GM10248 (cell line): ENCODE measurements around the gene PTPRN2.

Source experiments
- CTCF ChIA-PET: fragments of 300-600 bp; sonication (Branson Sonifier 250); formaldehyde crosslinking; extraction: SDS; loops from one replicate; lab custom pipeline; 2021; ENCODE audit warnings: antibody characterized with exemption; lab: Yijun Ruan, JAX
- POLR2A ChIA-PET: fragments of 350-650 bp; sonication (Branson Sonifier 250); formaldehyde crosslinking; extraction: SDS; loops from one replicate; lab custom pipeline; 2020; ENCODE audit warnings: antibody characterized with exemption; lab: Yijun Ruan, JAX
- DNase-seq: peaks from one replicate; pipeline ENCODE4 v3.0.0; 2012; ENCODE audit errors: extremely low spot score
- CTCF ChIP-seq: IDR thresholded peaks from 2 replicates; pipeline ENCODE4 v1.5.1; 2012; ENCODE audit warnings: mild to moderate bottlenecking, low read depth; ENCODE audit errors: extremely low read depth, missing control alignments, control extremely low read depth

PTPRN2 gene

GRCh38 chr7:157540606-157541294, 1046.9 kb downstream of the PTPRN2 start:
- TF ChIP-seq CTCF = no peak
- ChIA-PET POLR2A (no interaction called here), CTCF (interaction anchor here (1.4 kb wide), 1 partner anchor 11 kb away, joined by 3 read pairs; no protein-coding TSS in a partner anchor)
- no peak for DNase-seq

DNA sequence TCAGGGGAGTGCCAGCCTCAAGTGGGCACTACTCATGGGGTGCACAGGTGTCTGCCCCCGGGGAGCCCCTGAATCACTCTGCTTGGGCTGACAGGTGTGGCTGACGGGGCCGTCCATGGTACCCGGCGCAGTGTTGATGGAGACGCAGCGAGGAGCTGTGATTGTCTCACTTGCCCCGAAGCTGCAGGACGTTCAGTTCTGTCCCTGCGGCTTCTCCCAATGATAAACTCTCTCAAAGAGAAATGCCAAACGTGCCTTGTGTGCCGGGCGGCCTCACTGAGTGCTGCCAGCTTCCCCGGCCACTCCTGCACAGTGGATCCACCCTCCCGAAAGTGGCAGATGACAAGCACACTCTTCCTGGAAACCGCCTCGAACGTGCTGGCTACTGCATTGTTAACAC, 1047.6 kb downstream of the PTPRN2 start:
- ChIA-PET CTCF (interaction anchor here (1.4 kb wide), 1 partner anchor 11 kb away, joined by 3 read pairs; no protein-coding TSS in a partner anchor), POLR2A (no interaction called here)
- no peak for TF ChIP-seq CTCF
- DNase-seq = no peak

DNA sequence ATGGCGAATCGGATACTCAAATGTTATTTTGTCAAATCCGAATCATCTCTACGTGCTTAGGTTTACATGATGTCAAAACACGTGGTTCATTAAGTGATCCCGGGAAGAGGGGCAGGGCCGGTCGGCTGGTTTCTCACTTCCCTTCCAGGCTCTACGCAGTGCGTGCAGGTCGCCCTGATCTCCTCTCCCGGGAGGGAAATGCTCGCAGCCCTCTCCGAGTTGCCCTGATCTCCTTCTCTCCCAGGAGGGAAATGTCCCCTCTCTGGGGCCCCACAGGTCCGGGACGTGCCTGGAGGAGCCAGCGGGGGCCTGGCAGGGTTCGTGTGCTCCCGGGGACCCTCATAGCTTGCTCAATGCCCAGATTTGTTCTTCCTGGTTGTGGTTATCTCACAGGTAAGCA, 1048.1 kb downstream of the PTPRN2 start:
- DNase-seq = no peak
- ChIA-PET CTCF (interaction anchor here (1.4 kb wide), 1 partner anchor 10 kb away, joined by 3 read pairs; no protein-coding TSS in a partner anchor), POLR2A (no interaction called here)
- TF ChIP-seq CTCF = no peak

GRCh38 chr7:157538735-157539134, 1048.9 kb downstream of the PTPRN2 start:
- TF ChIP-seq CTCF = no peak
- POLR2A ChIA-PET = no interaction called here
- CTCF ChIA-PET = no interaction called here
- DNase-seq = no peak

DNA sequence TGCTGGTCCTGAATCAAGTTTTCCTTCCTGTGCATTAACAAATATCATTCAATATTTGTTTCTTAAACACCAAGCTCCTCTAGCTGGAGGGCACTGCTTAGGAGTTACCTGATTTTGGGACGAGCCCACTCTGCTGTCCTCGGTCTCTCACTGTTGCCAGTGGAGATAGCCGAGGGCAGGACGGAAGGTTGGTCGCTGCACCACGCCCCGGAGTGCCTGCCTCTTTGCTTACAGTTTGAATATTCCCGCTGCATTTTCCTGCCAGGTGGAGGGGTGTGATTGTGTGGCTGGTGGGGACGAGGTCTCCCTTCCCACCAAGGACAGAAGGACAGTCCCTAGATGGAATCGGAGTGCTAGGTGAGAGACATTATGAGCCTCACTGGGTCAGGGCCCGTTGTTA, 1049.3 kb downstream of the PTPRN2 start:
- DNase-seq = no peak
- TF ChIP-seq CTCF = no peak
- ChIA-PET CTCF (no interaction called here), POLR2A (no interaction called here)

GRCh38 chr7:157537056-157537455, 1050.6 kb downstream of the PTPRN2 start:
- no peak for TF ChIP-seq CTCF
- CTCF ChIA-PET = no interaction called here

More at GRCh38 chr7:157537056-157537455, 1050.6 kb downstream of the PTPRN2 start:
- no peak for DNase-seq
- POLR2A ChIA-PET = no interaction called here
